HCT116 (cell line): ENCODE data around the gene TCEAL4. TPM values are rescaled to one million over a fixed set of nuclear protein-coding genes. Genes with fewer than 3 reads are reported as not detected.

Experiments
- ATAC-seq: fragments of 200-7000 bp; cut with Tn5 transposase; 2 replicates; pipeline ENCODE4 v1.9.1; 2020; ENCODE audit warnings: mild to moderate bottlenecking, moderate library complexity
- BruUV-seq: library from RNA; stranded (reverse); fragments of 400-500 nt; replicated peaks from 2 replicates; lab custom pipeline; 2021; lab: Mats Ljungman, UMichigan
- CTCF ChIA-PET: fragments of 300-600 bp; sonication (Branson Sonifier 250); formaldehyde crosslinking; loops from one replicate; lab custom pipeline; 2021; ENCODE audit warnings: antibody characterized with exemption; lab: Charles Lee
- POLR2A ChIA-PET: fragments of 300-600, 350-600 bp; sonication (Branson Sonifier 250); formaldehyde crosslinking; loops from one replicate; lab custom pipeline; 2021; ENCODE audit warnings: antibody characterized with exemption; lab: Charles Lee
- RAD21 ChIA-PET, 2 experiments: fragments of 300-600 bp; sonication (Branson Sonifier 250); formaldehyde crosslinking; loops; one replicate each; lab custom pipeline; 2023; ENCODE audit warnings: low total read pairs in 2 of 2; ENCODE audit not compliant: uncharacterized antibody in 2 of 2, unreplicated experiment in 2 of 2, low non-redundant PET in 1 of 2; lab: Charles Lee
- DNase-seq: peaks from one replicate; pipeline ENCODE4 v3.0.0-alpha.2; 2010; ENCODE audit warnings: low read depth, low spot score
- H2AFZ ChIP-seq: fragments of 200-600 bp; shearing (Covaris generic), sonication (generic); 2 replicates; pipeline ENCODE4 v1.6.1; 2017; ENCODE audit warnings: low read depth, mixed run types, mixed read lengths, antibody characterized with exemption, low read length; ENCODE audit not compliant: poor library complexity, severe bottlenecking
- H3K27ac ChIP-seq: 2 replicates; pipeline ENCODE4 v1.5.1; 2012; ENCODE audit warnings: low read depth, low read length
- H3K27me3 ChIP-seq: fragments of 200-600 bp; sonication (generic); 2 replicates; pipeline ENCODE4 v1.6.1; 2016; ENCODE audit warnings: mixed run types, low read length, mixed read lengths; ENCODE audit not compliant: insufficient read depth
- H3K36me3 ChIP-seq, 2 experiments: fragments of 200-500 bp in 1 of 2; fragments of 200-600 bp in 1 of 2; sonication (Bioruptor generic) in 1 of 2; sonication (generic) in 1 of 2; 2 replicates each; pipeline versions ENCODE4 v1.5.1 to v1.6.1; 2014 to 2016; ENCODE audit warnings: low read length in 2 of 2, inconsistent platforms in 1 of 2, mixed read lengths in 1 of 2, mixed run types in 1 of 2; ENCODE audit not compliant: insufficient read depth in 2 of 2, control insufficient read depth in 1 of 2
- H3K4me1 ChIP-seq, 2 experiments: fragments of 200-600 bp in 1 of 2; sonication (generic) in 1 of 2; 2 replicates each; pipeline versions ENCODE4 v1.5.1 to v1.6.1; 2012 to 2017; ENCODE audit warnings: low read length in 2 of 2, inconsistent platforms in 1 of 2, mild to moderate bottlenecking in 1 of 2, mixed read lengths in 1 of 2, mixed run types in 1 of 2, moderate library complexity in 1 of 2; ENCODE audit not compliant: insufficient read depth in 2 of 2, control insufficient read depth in 1 of 2
- H3K4me2 ChIP-seq: fragments of 200-600 bp; sonication (generic); 2 replicates; pipeline ENCODE4 v1.6.1; 2017; ENCODE audit warnings: mixed run types, low read length, mixed read lengths
- H3K4me3 ChIP-seq, 2 experiments: fragments of 200-600 bp in 1 of 2; sonication (generic) in 1 of 2; replicated peaks in 1 of 2; 2 replicates each; pipeline ENCODE4 v1.5.1; 2011 to 2016; ENCODE audit warnings: low read length in 2 of 2, control low read depth in 1 of 2, low read depth in 1 of 2, mild to moderate bottlenecking in 1 of 2, mixed read lengths in 1 of 2, mixed run types in 1 of 2
- H3K79me2 ChIP-seq: fragments of 200-600 bp; sonication (generic); 2 replicates; pipeline ENCODE4 v1.6.1; 2017; ENCODE audit warnings: mild to moderate bottlenecking, mixed run types, low read length, moderate library complexity, mixed read lengths; ENCODE audit not compliant: insufficient read depth
- H3K9ac ChIP-seq: fragments of 200-600 bp; sonication (generic); 2 replicates; pipeline ENCODE4 v1.6.1; 2016; ENCODE audit warnings: low read length, mixed read lengths
- H3K9me2 ChIP-seq: fragments of 200-600 bp; sonication (generic), shearing (Covaris generic); 2 replicates; pipeline ENCODE4 v1.6.1; 2017; ENCODE audit warnings: mixed run types, mild to moderate bottlenecking, moderate library complexity; ENCODE audit not compliant: insufficient read depth
- H3K9me3 ChIP-seq, 2 experiments: fragments of 200-500 bp in 1 of 2; fragments of 200-600 bp in 1 of 2; sonication (Bioruptor generic) in 1 of 2; sonication (generic) in 1 of 2; 2 replicates each; pipeline ENCODE4 v1.6.1; 2014 to 2017; ENCODE audit warnings: low read length in 2 of 2, mixed read lengths in 2 of 2, inconsistent platforms in 1 of 2, low read depth in 1 of 2, mild to moderate bottlenecking in 1 of 2, mixed run types in 1 of 2, moderate library complexity in 1 of 2; ENCODE audit not compliant: control insufficient read depth in 1 of 2, insufficient read depth in 1 of 2
- H4K20me1 ChIP-seq: fragments of 200-600 bp; sonication (generic), shearing (Covaris generic); 2 replicates; pipeline ENCODE4 v1.6.1; 2017; ENCODE audit warnings: mixed run types, mild to moderate bottlenecking, moderate library complexity; ENCODE audit not compliant: insufficient read depth
- EZH2phosphoT487 ChIP-seq: fragments of 200-600 bp; IDR thresholded peaks from 2 replicates; pipeline ENCODE4 v1.6.1; 2018; ENCODE audit warnings: antibody characterized with exemption, borderline replicate concordance
- MAX ChIP-seq: IDR thresholded peaks from 2 replicates; pipeline ENCODE4 v1.6.1; 2012
- REST ChIP-seq: IDR thresholded peaks from 2 replicates; pipeline ENCODE4 v1.6.1; 2012; ENCODE audit warnings: low read depth
- SRF ChIP-seq: IDR thresholded peaks from 2 replicates; pipeline ENCODE4 v1.6.1; 2012; ENCODE audit warnings: low read depth
- YY1 ChIP-seq: IDR thresholded peaks from 2 replicates; pipeline ENCODE4 v1.6.1; 2011; ENCODE audit warnings: low read length, low read depth, moderate library complexity, mild to moderate bottlenecking; ENCODE audit not compliant: insufficient replicate concordance; ENCODE audit errors: extremely low read depth
- ZNF274 ChIP-seq: fragments of 200-500 bp; sonication (Bioruptor generic); IDR thresholded peaks from 2 replicates; pipeline ENCODE4 v1.6.1; 2014; ENCODE audit warnings: mild to moderate bottlenecking, low read depth, low read length, inconsistent platforms
- intact Hi-C: fragments of 100-400 bp; cut with micrococcal nuclease; formaldehyde crosslinking; loops from 2 replicates; pipeline ENCODE4 v1.10.0; 2022
- total RNA-seq: library from RNA; stranded (reverse); gene quantifications from one replicate; pipeline ENCODE4 v1.2.1, GENCODE V29; 2021; ENCODE audit not compliant: unreplicated experiment

Gene TCEAL4
- total RNA-seq, 1 experiment from 2014 or later = 23.5 TPM

- no peaks in the 10 kb centered on the region for H4K20me1 ChIP-seq
- ChIA-PET RAD21 (no interaction called here), POLR2A (no interaction called here), CTCF (no interaction called here)
- peaks cover 0 to 17% of the 10 kb centered on the region in 2 experiments; a peak in 2 of 4 replicates for H3K4me1 ChIP-seq
- H3K4me3 ChIP-seq = no peak overlapping the region
- H3K9ac ChIP-seq = no peak overlapping the region
- no peak for ATAC-seq
- no peak for DNase-seq
- no peak overlapping the region for H2AFZ ChIP-seq
- TF ChIP-seq MAX (no peak), YY1 (no peak), REST (no peak), ZNF274 (no peak), SRF (no peak), EZH2phosphoT487 (no peak)
- BruUV-seq = no TSS peak
- H3K36me3 ChIP-seq = no peaks in the 10 kb centered on the region
- no peak overlapping the region for H3K4me2 ChIP-seq
- H3K27me3 ChIP-seq = no peaks in the 10 kb centered on the region
- H3K79me2 ChIP-seq = no peaks in the 10 kb centered on the region
- intact Hi-C loops = no loop called here
- H3K9me3 ChIP-seq = no peaks in the 10 kb centered on the region
- no peaks in the 10 kb centered on the region for H3K9me2 ChIP-seq
- H3K27ac ChIP-seq = no peak overlapping the region
These were observed 50.1 kb downstream of the TCEAL4 start for GRCh38 chrX:103635436-103635835.

Other genes with a start within 250 kb of the TCEAL4 start
- 28.8 TPM for gene TCEAL9, start 229.0 kb upstream of the TCEAL4 start, total RNA-seq
- 86.2 TPM for gene BEX3, start 209.0 kb upstream of the TCEAL4 start, total RNA-seq
- gene RAB40A, start 66.0 kb upstream of the TCEAL4 start, total RNA-seq = not detected
- not detected for gene TCEAL3, start 22.4 kb downstream of the TCEAL4 start, total RNA-seq
- not detected for gene TCEAL1, start 43.5 kb downstream of the TCEAL4 start, total RNA-seq
- 308 TPM for gene MORF4L2, start 101.2 kb downstream of the TCEAL4 start, total RNA-seq
- gene TMEM31, start 125.4 kb downstream of the TCEAL4 start, total RNA-seq = not detected
- gene PLP1, start 191.3 kb downstream of the TCEAL4 start, total RNA-seq = not detected
- 0.05 TPM for gene RAB9B, start 246.7 kb downstream of the TCEAL4 start, total RNA-seq